HFFc6 (cell line): Measurements from ENCODE around the gene TXNRD2. TPM values are rescaled to one million over a fixed set of nuclear protein-coding genes. Genes with fewer than 3 reads are reported as not detected.

Experiments
- DNase-seq: peaks from one replicate; pipeline ENCODE4 v3.0.0-alpha.2; 2018
- H3K27ac Mint-ChIP-seq: 2 replicates; pipeline ENCODE4 v1.8.0; 2020; ENCODE audit warnings: mild to moderate bottlenecking, mixed read lengths
- H3K27me3 Mint-ChIP-seq: 2 replicates; pipeline ENCODE4 v1.8.0; 2021; ENCODE audit warnings: mild to moderate bottlenecking, moderate library complexity, mixed read lengths; ENCODE audit not compliant: insufficient read depth
- H3K36me3 Mint-ChIP-seq: 2 replicates; pipeline ENCODE4 v1.8.0; 2021; ENCODE audit warnings: low read depth, mixed read lengths
- H3K4me1 Mint-ChIP-seq: 2 replicates; pipeline ENCODE4 v1.8.0; 2020; ENCODE audit warnings: low read depth, mixed read lengths
- H3K4me3 Mint-ChIP-seq: 2 replicates; pipeline ENCODE4 v1.8.0; 2020; ENCODE audit warnings: mild to moderate bottlenecking, moderate library complexity, mixed read lengths
- H3K9me3 Mint-ChIP-seq: 2 replicates; pipeline ENCODE4 v1.8.0; 2020; ENCODE audit warnings: mild to moderate bottlenecking, mixed read lengths
- total RNA-seq, 6 experiments: library from RNA; stranded (reverse); fragmentation: NEBNext Ultra II Directional; extraction: Animal tissue kit (Norgen Biotek cat#: 25700); gene quantifications; 2 replicates in 1 of 6; 3 replicates in 5 of 6; pipeline ENCODE4 v1.2.3, GENCODE V29; 2021
- TF ChIP-seq, protein P1 (sequence below): fragments of 200-600 bp; sonication (generic); IDR thresholded peaks from 2 replicates; pipeline ENCODE4 v1.5.0; 2021; ENCODE audit warnings: antibody characterized with exemption, mild to moderate bottlenecking

The TXNRD2 gene
- total RNA-seq, 6 experiments from 2014 or later: 24.8 to 30.6 (median 28.3) TPM

DNA sequence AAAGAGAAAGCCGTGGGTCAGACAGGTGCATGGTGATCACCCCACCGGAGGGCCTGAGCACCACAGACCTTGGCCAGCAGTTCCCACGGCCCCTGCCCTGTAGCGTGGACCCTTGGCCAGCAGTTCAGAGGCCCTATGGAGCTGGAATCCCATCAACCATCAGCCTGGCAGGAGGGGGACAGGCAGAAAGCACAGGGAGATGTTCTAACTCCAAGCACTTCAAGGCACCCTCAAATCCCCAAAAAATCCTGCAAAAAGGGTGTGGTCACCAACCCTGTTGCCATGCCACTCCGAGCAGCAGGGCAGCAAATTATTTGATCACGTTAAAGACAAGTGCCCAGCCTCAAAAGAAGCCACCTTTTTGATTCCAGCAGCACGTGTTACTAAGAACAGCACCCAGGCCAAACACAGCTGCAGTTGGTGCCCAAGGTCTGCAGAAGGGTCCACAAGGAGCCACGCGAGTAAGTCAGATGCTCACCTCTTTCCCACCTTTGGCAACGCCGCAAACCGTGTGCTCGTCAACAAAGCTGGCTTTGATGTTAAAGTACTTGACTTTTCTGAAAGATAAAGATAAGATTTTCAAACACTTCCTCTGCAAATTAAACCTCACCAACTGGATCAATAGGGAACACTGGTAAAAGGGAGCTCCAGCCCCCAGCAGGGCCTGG lies 26.2 kb downstream of the TXNRD2 start:
- no peak overlapping the region for H3K4me3 Mint-ChIP-seq
- H3K27me3 Mint-ChIP-seq: peaks cover 1% of the 10 kb centered on the region
- no peaks in the 10 kb centered on the region for H3K9me3 Mint-ChIP-seq
- TF ChIP-seq, protein P1, sequence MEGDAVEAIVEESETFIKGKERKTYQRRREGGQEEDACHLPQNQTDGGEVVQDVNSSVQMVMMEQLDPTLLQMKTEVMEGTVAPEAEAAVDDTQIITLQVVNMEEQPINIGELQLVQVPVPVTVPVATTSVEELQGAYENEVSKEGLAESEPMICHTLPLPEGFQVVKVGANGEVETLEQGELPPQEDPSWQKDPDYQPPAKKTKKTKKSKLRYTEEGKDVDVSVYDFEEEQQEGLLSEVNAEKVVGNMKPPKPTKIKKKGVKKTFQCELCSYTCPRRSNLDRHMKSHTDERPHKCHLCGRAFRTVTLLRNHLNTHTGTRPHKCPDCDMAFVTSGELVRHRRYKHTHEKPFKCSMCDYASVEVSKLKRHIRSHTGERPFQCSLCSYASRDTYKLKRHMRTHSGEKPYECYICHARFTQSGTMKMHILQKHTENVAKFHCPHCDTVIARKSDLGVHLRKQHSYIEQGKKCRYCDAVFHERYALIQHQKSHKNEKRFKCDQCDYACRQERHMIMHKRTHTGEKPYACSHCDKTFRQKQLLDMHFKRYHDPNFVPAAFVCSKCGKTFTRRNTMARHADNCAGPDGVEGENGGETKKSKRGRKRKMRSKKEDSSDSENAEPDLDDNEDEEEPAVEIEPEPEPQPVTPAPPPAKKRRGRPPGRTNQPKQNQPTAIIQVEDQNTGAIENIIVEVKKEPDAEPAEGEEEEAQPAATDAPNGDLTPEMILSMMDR: no peak
- no peaks in the 10 kb centered on the region for H3K4me1 Mint-ChIP-seq
- DNase-seq: no peak
- H3K36me3 Mint-ChIP-seq: peaks cover 21% of the 10 kb centered on the region
- no peak overlapping the region for H3K27ac Mint-ChIP-seq

DNA sequence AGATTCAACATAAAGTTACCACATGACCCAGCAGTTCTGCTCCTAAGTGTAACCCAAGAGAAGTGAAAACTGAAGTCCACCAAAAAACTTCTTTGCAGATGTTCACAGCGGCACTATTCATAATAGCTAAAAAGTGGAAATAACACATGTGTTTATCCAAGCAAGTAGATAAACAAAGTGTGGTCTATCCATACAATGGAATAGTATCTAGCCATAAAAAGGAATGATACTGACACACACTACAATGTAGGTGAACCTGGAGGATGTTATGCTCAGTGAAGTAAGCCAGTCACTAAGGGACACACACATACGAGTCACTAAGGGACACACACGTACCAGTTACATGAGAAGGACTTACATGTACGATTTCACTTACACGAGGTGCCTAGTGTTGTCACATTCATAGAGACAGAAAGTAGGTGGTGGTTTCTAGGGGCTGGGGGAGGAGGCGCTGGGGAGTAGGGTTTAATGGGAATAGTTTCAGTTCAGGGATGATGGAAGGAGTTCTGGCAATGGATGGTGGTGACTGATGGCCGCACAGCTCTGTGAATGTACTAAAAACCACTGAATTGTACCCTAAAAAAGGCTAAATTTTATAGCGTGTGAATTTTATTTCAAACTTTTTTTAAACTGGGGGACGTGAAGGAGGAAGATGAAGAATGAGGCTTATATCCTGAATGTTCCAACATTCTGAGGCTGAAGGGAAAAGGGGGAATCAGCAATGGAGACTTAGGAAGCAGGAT lies 27.2 kb downstream of the TXNRD2 start:
- no peak for DNase-seq
- TF ChIP-seq, protein P1: no peak
- peaks cover 21% of the 10 kb centered on the region for H3K36me3 Mint-ChIP-seq

DNA sequence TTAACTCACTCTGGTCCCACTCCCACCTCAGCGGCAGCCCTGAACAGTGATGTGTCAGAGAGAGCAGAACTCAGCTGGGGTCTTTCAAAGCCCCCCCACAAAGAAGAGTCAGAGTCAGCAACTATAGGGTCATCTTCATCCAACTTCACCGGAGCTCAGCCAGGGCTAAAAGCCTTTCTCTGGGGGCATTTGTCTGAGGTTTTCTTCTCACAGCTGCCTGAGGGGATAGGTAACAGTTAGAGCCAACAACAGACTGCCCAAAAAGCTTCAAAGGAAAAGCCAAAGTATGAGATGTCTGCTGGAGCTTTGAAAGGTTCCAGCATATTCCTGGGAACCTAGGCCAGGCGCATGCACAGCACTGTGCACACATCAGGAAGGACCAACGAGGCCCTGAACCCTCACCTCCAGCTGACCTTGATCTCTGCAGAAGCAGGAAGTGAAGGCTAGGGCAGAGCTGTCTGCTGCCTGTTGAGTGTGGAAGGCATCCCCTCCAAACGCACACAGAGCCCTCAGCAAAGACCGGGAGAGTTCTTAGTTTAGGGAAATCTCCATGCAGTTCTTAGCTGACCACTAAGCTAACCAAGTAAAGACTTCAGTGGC lies 28.2 kb downstream of the TXNRD2 start:
- Mint-ChIP-seq H3K36me3 (peaks cover 21% of the 10 kb centered on the region), H3K4me1 (peaks cover 8% of the 10 kb centered on the region; the same call in 1 of the 2 replicates), H3K27ac (no peak overlapping the region), H3K4me3 (no peak overlapping the region), H3K9me3 (no peaks in the 10 kb centered on the region), H3K27me3 (peaks cover 1% of the 10 kb centered on the region)
- no peak for DNase-seq
- TF ChIP-seq, protein P1: no peak

More for the DNA sequence above, 27.2 kb downstream of the TXNRD2 start:
- no peaks in the 10 kb centered on the region for H3K9me3 Mint-ChIP-seq
- H3K4me3 Mint-ChIP-seq: no peak overlapping the region
- H3K4me1 Mint-ChIP-seq: peaks cover 7% of the 10 kb centered on the region; the same call in 1 of the 2 replicates
- no peak overlapping the region for H3K27ac Mint-ChIP-seq
- H3K27me3 Mint-ChIP-seq: peaks cover 1% of the 10 kb centered on the region

DNA sequence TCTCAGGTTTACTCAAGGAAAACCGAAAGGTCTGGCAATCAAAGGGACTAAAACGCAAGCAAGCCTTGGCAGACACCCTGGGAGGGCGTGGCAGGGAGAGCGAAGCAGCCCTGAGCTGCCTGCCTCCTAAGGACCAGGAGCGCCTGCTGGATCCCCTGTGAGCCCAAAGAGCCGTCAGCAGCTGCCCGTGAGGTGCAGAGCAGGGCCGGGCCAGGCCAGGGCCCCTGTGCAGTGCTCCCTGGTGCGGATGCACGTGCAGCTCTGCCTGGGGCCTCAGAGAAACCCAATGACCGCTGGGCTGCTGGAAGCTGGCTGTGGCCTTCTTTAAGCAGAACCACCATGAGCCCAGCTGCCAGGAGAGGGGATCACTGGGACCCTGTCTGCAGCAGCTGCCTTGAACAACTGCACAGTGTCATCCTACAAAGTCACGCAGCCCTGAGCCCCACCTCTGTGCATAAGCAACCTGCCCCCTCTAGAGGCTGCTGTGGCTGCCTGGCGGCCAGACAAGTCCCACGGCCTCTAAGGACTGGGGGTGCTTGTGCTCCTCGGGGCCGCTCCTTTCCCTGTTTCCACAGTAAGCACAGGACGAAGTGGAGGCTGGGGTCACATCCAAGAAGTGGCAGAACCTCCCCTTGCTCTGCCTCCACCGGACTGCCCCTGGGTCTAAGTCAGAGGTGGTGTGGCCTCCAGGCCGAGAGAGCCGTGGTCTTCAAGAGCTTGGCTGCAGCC lies 29.2 kb downstream of the TXNRD2 start:
- no peaks in the 10 kb centered on the region for H3K9me3 Mint-ChIP-seq
- no peak for DNase-seq
- TF ChIP-seq, protein P1: no peak
- peaks cover 8% of the 10 kb centered on the region; the same call in 1 of the 2 replicates for H3K4me1 Mint-ChIP-seq
- no peak overlapping the region for H3K27ac Mint-ChIP-seq
- no peak overlapping the region for H3K4me3 Mint-ChIP-seq
- H3K36me3 Mint-ChIP-seq: peaks cover 21% of the 10 kb centered on the region
- H3K27me3 Mint-ChIP-seq: peaks cover 1% of the 10 kb centered on the region

DNA sequence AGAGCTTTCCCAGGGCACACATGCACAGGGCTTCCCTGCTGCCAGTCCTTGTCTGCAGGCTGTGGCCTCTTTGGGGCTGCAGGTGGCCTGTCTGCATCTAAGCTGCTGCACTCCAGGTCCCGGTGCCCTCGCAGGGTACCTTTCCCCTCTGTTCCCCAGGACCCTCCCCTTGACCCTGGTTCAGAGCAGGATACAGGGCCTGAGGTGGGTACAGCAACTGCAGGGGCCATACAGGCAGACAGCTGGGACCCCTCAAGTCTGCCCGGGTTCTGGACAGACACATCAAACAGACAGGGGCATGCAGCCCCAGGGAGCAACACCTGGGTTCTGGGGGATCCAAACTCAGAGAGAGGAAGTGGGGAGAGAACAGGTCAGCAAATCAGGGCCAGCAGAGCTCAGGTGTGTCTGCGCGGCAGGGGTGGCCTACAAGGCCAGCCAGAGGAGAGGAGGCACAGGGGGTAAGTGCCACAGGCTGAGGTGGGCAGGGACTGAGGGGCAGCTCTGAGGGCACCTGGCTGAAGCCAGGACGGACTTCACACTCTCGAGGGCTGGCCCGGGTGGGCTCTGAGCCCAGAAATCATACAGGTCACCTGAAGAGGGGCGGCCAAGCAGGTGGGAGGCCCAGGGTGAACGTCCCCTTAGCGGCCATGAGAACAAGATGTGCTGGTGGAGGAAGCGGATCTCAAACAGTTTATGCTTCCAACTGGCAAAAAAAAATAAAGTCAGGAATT lies 29.9 kb downstream of the TXNRD2 start:
- H3K4me3 Mint-ChIP-seq: no peak overlapping the region
- no peaks in the 10 kb centered on the region for H3K9me3 Mint-ChIP-seq
- H3K27me3 Mint-ChIP-seq: peaks cover 1% of the 10 kb centered on the region
- peaks cover 21% of the 10 kb centered on the region for H3K36me3 Mint-ChIP-seq
- DNase-seq: no peak
- TF ChIP-seq, protein P1: no peak
- H3K4me1 Mint-ChIP-seq: peaks cover 8% of the 10 kb centered on the region; the same call in 1 of the 2 replicates
- no peak overlapping the region for H3K27ac Mint-ChIP-seq
